CD14-positive monocyte (primary cell): ENCODE data around the gene DOCK10. TPM values are rescaled to one million over a fixed set of nuclear protein-coding genes. Genes with fewer than 3 reads are reported as not detected.

Source experiments
- DNase-seq, 3 donors: peaks; one replicate each; pipeline ENCODE4 v3.0.0-alpha.2; 2011 to 2022
- H2AFZ ChIP-seq: 2 replicates; pipeline ENCODE4 v1.6.0; 2012; ENCODE audit warnings: mild to moderate bottlenecking, low read depth, low read length, inconsistent platforms; ENCODE audit not compliant: insufficient read depth, poor library complexity, severe bottlenecking
- H3K27ac ChIP-seq, 2 donors: 1 replicate in 1 of 2; 2 replicates in 1 of 2; pipeline ENCODE4 v1.5.1; 2012 to 2013; ENCODE audit warnings: low read length in 2 of 2, control low read depth in 1 of 2, inconsistent platforms in 1 of 2, low read depth in 1 of 2, mild to moderate bottlenecking in 1 of 2
- H3K27me3 ChIP-seq, 2 donors: one replicate each; pipeline versions ENCODE4 v1.6.0 to v1.6.1; 2011 to 2013; ENCODE audit warnings: low read length in 2 of 2; ENCODE audit not compliant: control insufficient read depth in 2 of 2, insufficient read depth in 2 of 2
- H3K36me3 ChIP-seq, 2 donors: replicated peaks in 1 of 2; 1 replicate in 1 of 2; 2 replicates in 1 of 2; pipeline versions ENCODE4 v1.5.1 to v1.6.1; 2012 to 2013; ENCODE audit warnings: low read length in 2 of 2, control low read depth in 1 of 2, inconsistent platforms in 1 of 2, mild to moderate bottlenecking in 1 of 2; ENCODE audit not compliant: insufficient read depth in 2 of 2, control insufficient read depth in 1 of 2
- H3K4me1 ChIP-seq, 2 donors: 1 replicate in 1 of 2; 2 replicates in 1 of 2; pipeline versions ENCODE4 v1.5.1 to v1.6.1; 2012 to 2013; ENCODE audit warnings: low read length in 2 of 2, control low read depth in 1 of 2, inconsistent platforms in 1 of 2, mild to moderate bottlenecking in 1 of 2, moderate library complexity in 1 of 2; ENCODE audit not compliant: insufficient read depth in 2 of 2, control insufficient read depth in 1 of 2
- H3K4me2 ChIP-seq: replicated peaks from 2 replicates; pipeline ENCODE3; 2012; ENCODE audit warnings: low read length, moderate library complexity, mild to moderate bottlenecking; ENCODE audit not compliant: poor library complexity, severe bottlenecking; ENCODE audit errors: extremely low read depth
- H3K4me3 ChIP-seq, 3 experiments: fragments of 200-600 bp in 1 of 3; sonication (generic) in 1 of 3; replicated peaks in 1 of 3; 1 replicate in 2 of 3; 2 replicates in 1 of 3; pipeline ENCODE4 v1.5.1; 2011 to 2013; ENCODE audit warnings: low read length in 3 of 3, mild to moderate bottlenecking in 3 of 3, control low read depth in 2 of 3, low read depth in 2 of 3, inconsistent platforms in 1 of 3, moderate library complexity in 1 of 3
- H3K79me2 ChIP-seq: 2 replicates; pipeline ENCODE4 v1.6.0; 2012; ENCODE audit warnings: mild to moderate bottlenecking, control low read depth, inconsistent platforms, low read length, moderate library complexity; ENCODE audit not compliant: insufficient read depth
- H3K9ac ChIP-seq: 2 replicates; pipeline ENCODE4 v1.6.0; 2017; ENCODE audit warnings: low read length, mild to moderate bottlenecking; ENCODE audit not compliant: insufficient read depth, poor library complexity, severe bottlenecking
- H3K9me3 ChIP-seq, 2 donors: replicated peaks in 1 of 2; 1 replicate in 1 of 2; 2 replicates in 1 of 2; pipeline versions ENCODE4 v1.5.1 to v1.6.1; 2012 to 2013; ENCODE audit warnings: low read length in 2 of 2, control low read depth in 1 of 2; ENCODE audit not compliant: control insufficient read depth in 1 of 2, insufficient read depth in 1 of 2
- H4K20me1 ChIP-seq: 2 replicates; pipeline ENCODE4 v1.6.0; 2012; ENCODE audit warnings: mild to moderate bottlenecking, low read length, control low read depth, moderate library complexity; ENCODE audit not compliant: insufficient read depth
- H3K27ac Mint-ChIP-seq, 7 donors: one replicate each; pipeline ENCODE4 v1.8.0; 2020; ENCODE audit warnings: mild to moderate bottlenecking in 7 of 7, mixed read lengths in 7 of 7, moderate library complexity in 6 of 7, inconsistent platforms in 2 of 7
- H3K27me3 Mint-ChIP-seq, 3 donors: one replicate each; pipeline ENCODE4 v1.8.0; 2021 to 2022; ENCODE audit warnings: low read depth in 3 of 3, mild to moderate bottlenecking in 3 of 3, mixed read lengths in 3 of 3, moderate library complexity in 3 of 3, inconsistent platforms in 1 of 3
- H3K36me3 Mint-ChIP-seq, 2 donors: one replicate each; pipeline ENCODE4 v1.8.0; 2020; ENCODE audit warnings: mixed read lengths in 2 of 2, inconsistent platforms in 1 of 2, mild to moderate bottlenecking in 1 of 2
- H3K4me1 Mint-ChIP-seq: one replicate; pipeline ENCODE4 v1.8.0; 2020; ENCODE audit warnings: mild to moderate bottlenecking, mixed read lengths
- H3K4me3 Mint-ChIP-seq, 2 donors: one replicate each; pipeline ENCODE4 v1.8.0; 2020; ENCODE audit warnings: mild to moderate bottlenecking in 2 of 2, mixed read lengths in 2 of 2, moderate library complexity in 1 of 2
- H3K9me3 Mint-ChIP-seq, 7 donors: one replicate each; pipeline ENCODE4 v1.8.0; 2020 to 2022; ENCODE audit warnings: mixed read lengths in 7 of 7, mild to moderate bottlenecking in 6 of 7, moderate library complexity in 6 of 7, inconsistent platforms in 2 of 7
- WGBS: methylation state at CpG from one replicate; pipeline ENCODE4 v1.1.5; 2013; ENCODE audit warnings: missing lambda C conversion rate; ENCODE audit not compliant: insufficient coverage; 5-methylcytosine and 5-hydroxymethylcytosine counted together
- intact Hi-C, 2 donors: fragments of 100-400 bp; cut with micrococcal nuclease; formaldehyde crosslinking; loops; one replicate each; pipeline versions ENCODE4 v1.15.0 to v1.15.1; 2023
- polyA plus RNA-seq, 3 donors: library from polyadenylated mRNA; depleted of rRNA in 1 of 3; unstranded in 2 of 3; stranded (reverse) in 1 of 3; fragments of 300-500 nt in 2 of 3; fragments of >200 nt in 1 of 3; fragmentation: Illumina TruSeq in 2 of 3; gene quantifications; 1 replicate in 2 of 3; 2 replicates in 1 of 3; pipeline ENCODE4 v1.2.3, GENCODE V29; 2012 to 2021
- TF ChIP-seq, protein P1 (sequence below): fragments of 200-600 bp; IDR thresholded peaks from one replicate; pipeline ENCODE4 v1.8.0; 2022; ENCODE audit warnings: antibody characterized with exemption, mild to moderate bottlenecking

DOCK10 gene
- polyA plus RNA-seq, 3 donors = 9.5 to 30.9 (median 16.5) TPM

DNA sequence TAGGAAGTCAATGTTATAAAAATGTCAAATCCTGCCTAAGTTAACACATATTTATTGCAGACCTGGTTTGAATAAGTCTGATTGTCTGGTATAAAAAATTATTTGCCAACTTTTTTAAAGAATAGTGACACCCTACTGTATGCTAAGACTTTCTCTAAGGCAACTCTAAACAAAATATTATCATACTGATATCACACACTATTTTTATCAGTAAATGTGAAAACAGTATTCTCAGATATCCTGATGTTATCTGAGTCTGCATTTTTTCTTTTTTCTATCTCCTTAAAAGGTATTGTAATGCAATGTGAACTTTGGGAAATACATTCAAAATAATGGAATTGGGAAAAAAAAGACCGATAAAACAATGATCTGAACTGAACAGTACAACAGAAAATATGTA, 127.1 kb downstream of the DOCK10 start:
- Histone ChIP-seq H2AFZ (no peak overlapping the region), H3K9ac (no peak overlapping the region), H3K4me3 (no peak overlapping the region), H3K27me3 (no peaks in the 10 kb centered on the region), H3K27ac (peak overlapping the region in 1 of 2 donors; percentile 38), H3K4me1 (peaks cover 10 to 15% of the 10 kb centered on the region in 2 donors), H3K79me2 (peaks cover 67% of the 10 kb centered on the region), H3K9me3 (no peaks in the 10 kb centered on the region), H3K4me2 (no peak overlapping the region), H3K36me3 (peaks cover 7 to 37% of the 10 kb centered on the region in 2 donors), H4K20me1 (no peaks in the 10 kb centered on the region)
- intact Hi-C loops = no loop called here
- Mint-ChIP-seq H3K9me3 (no peaks in the 10 kb centered on the region), H3K4me3 (no peak overlapping the region), H3K36me3 (peaks cover 18 to 23% of the 10 kb centered on the region in 2 donors), H3K27me3 (peaks cover 0 to 1% (median 0%) of the 10 kb centered on the region in 3 donors), H3K4me1 (peaks cover 13% of the 10 kb centered on the region), H3K27ac (no peak overlapping the region)
- no peak for DNase-seq
- no CpG with 5 or more reads among the region's 1 CpG for WGBS
- TF ChIP-seq, protein P1, sequence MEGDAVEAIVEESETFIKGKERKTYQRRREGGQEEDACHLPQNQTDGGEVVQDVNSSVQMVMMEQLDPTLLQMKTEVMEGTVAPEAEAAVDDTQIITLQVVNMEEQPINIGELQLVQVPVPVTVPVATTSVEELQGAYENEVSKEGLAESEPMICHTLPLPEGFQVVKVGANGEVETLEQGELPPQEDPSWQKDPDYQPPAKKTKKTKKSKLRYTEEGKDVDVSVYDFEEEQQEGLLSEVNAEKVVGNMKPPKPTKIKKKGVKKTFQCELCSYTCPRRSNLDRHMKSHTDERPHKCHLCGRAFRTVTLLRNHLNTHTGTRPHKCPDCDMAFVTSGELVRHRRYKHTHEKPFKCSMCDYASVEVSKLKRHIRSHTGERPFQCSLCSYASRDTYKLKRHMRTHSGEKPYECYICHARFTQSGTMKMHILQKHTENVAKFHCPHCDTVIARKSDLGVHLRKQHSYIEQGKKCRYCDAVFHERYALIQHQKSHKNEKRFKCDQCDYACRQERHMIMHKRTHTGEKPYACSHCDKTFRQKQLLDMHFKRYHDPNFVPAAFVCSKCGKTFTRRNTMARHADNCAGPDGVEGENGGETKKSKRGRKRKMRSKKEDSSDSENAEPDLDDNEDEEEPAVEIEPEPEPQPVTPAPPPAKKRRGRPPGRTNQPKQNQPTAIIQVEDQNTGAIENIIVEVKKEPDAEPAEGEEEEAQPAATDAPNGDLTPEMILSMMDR = no peak

DNA sequence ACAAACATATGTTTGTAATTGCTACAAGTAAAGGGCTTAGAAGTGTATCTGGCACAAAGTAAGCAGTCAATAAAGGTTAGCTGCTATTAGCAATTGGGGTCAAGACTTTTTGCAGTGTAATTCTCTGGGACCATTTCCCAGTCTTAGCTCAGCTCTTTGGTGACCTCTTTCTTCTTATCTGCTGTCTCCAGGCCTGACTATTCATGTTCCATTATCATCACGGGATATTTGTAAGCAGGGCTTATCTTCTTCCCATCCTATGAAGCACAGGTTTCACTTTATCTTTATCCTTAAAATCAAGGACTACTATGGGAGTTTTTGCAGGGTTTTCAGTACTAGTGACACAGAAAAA, 131.7 kb downstream of the DOCK10 start:
- Histone ChIP-seq H4K20me1 (no peaks in the 10 kb centered on the region), H3K4me2 (peak overlapping the region; percentile 4), H3K4me1 (peaks cover 12 to 18% of the 10 kb centered on the region in 2 donors), H3K27ac (peak overlapping the region; percentile 55 to 71), H2AFZ (no peak overlapping the region), H3K9me3 (no peaks in the 10 kb centered on the region), H3K4me3 (no peak overlapping the region), H3K79me2 (peaks cover 74% of the 10 kb centered on the region), H3K27me3 (no peaks in the 10 kb centered on the region), H3K36me3 (peaks cover 8 to 15% of the 10 kb centered on the region in 2 donors), H3K9ac (no peak overlapping the region)
- peaks cover 23% of the 10 kb centered on the region for H3K4me1 Mint-ChIP-seq
- intact Hi-C loops = loop anchor here in 1 of 2 donors (5.0 kb wide), 1 partner anchor 42 kb away; no protein-coding TSS in a partner anchor
- H3K36me3 Mint-ChIP-seq = peaks cover 26 to 34% of the 10 kb centered on the region in 2 donors
- H3K27me3 Mint-ChIP-seq = peaks cover 0 to 1% (median 0%) of the 10 kb centered on the region in 3 donors
- H3K4me3 Mint-ChIP-seq = no peak overlapping the region
- no CpG with 5 or more reads among the region's 1 CpG for WGBS
- H3K9me3 Mint-ChIP-seq = peaks cover 0 to 4% (median 0%) of the 10 kb centered on the region in 7 donors
- no peak for DNase-seq
- peak overlapping the region; percentile 86 to 96 (median 94) for H3K27ac Mint-ChIP-seq
- TF ChIP-seq, protein P1 = no peak
